Inflammatory macrophage (primary cell): Measurements from ENCODE around the gene CTTNBP2.

Source experiments
- DNase-seq, 2 donors: peaks; one replicate each; pipeline ENCODE4 v3.0.0-alpha.2; 2020 to 2022

Gene CTTNBP2

GRCh38 chr7:117824592-117824991, 48.6 kb downstream of the CTTNBP2 start:
- no peak for DNase-seq

- DNase-seq: no peak
Measured at GRCh38 chr7:117819558-117819957, 53.7 kb downstream of the CTTNBP2 start.

- DNase-seq: no peak
Measured at GRCh38 chr7:117818232-117818631, 55.0 kb downstream of the CTTNBP2 start.

GRCh38 chr7:117816727-117817126, 56.5 kb downstream of the CTTNBP2 start:
- no peak for DNase-seq

GRCh38 chr7:117811696-117812095, 61.5 kb downstream of the CTTNBP2 start:
- no peak for DNase-seq

GRCh38 chr7:117810642-117811512, 62.4 kb downstream of the CTTNBP2 start:
- DNase-seq: no peak

GRCh38 chr7:117809958-117810357, 63.3 kb downstream of the CTTNBP2 start:
- no peak for DNase-seq

- DNase-seq: no peak
Measured at GRCh38 chr7:117808910-117809705, 64.1 kb downstream of the CTTNBP2 start.

GRCh38 chr7:117808341-117808757, 64.9 kb downstream of the CTTNBP2 start:
- peak; percentile 19 to 50 for DNase-seq

- DNase-seq: no peak
Measured at GRCh38 chr7:117807676-117808075, 65.6 kb downstream of the CTTNBP2 start.

- DNase-seq: no peak
Measured at GRCh38 chr7:117806011-117806410, 67.2 kb downstream of the CTTNBP2 start.

GRCh38 chr7:117805241-117805640, 68.0 kb downstream of the CTTNBP2 start:
- DNase-seq: no peak

GRCh38 chr7:117803476-117803875, 69.8 kb downstream of the CTTNBP2 start:
- no peak for DNase-seq

GRCh38 chr7:117802660-117803059, 70.6 kb downstream of the CTTNBP2 start:
- no peak for DNase-seq

- no peak for DNase-seq
Measured at GRCh38 chr7:117800841-117801240, 72.4 kb downstream of the CTTNBP2 start.

GRCh38 chr7:117800406-117800805, 72.8 kb downstream of the CTTNBP2 start:
- DNase-seq: no peak

GRCh38 chr7:117796889-117797288, 76.4 kb downstream of the CTTNBP2 start:
- no peak for DNase-seq

GRCh38 chr7:117793976-117794375, 79.3 kb downstream of the CTTNBP2 start:
- no peak for DNase-seq

- DNase-seq: no peak
Measured at GRCh38 chr7:117793521-117793920, 79.7 kb downstream of the CTTNBP2 start.

- peak; percentile 79 to 88 for DNase-seq
Measured at GRCh38 chr7:117791877-117792780, 81.1 kb downstream of the CTTNBP2 start.

GRCh38 chr7:117790731-117791130, 82.5 kb downstream of the CTTNBP2 start:
- DNase-seq: no peak

- no peak for DNase-seq
Measured at GRCh38 chr7:117790251-117790650, 83.0 kb downstream of the CTTNBP2 start.

- no peak for DNase-seq
Measured at GRCh38 chr7:117785431-117785830, 87.8 kb downstream of the CTTNBP2 start.
